GM18951 (cell line): ENCODE data around the gene EGF.

Experiments
- POLR2A ChIP-seq: IDR thresholded peaks from 4 replicates; pipeline ENCODE4 v1.6.1; 2011; ENCODE audit warnings: mild to moderate bottlenecking; ENCODE audit not compliant: insufficient read length, insufficient read depth; ENCODE audit errors: extremely low read depth
- in situ Hi-C: fragments of 300-500 bp; cut with MboI; formaldehyde crosslinking; loops from one replicate; pipeline ENCODE4 v1.12.0; 2022; ENCODE audit warnings: low sequenced_read_pairs, mixed read lengths, inconsistent platforms; ENCODE audit not compliant: unreplicated experiment

The EGF gene

GRCh38 chr4:109887071-109887470 is 25.6 kb upstream of the EGF start:
- TF ChIP-seq POLR2A: no peak
- in situ Hi-C loops: no loop called here

- in situ Hi-C loops: no loop called here
- TF ChIP-seq POLR2A: no peak
Observed at GRCh38 chr4:109890076-109890475, 22.6 kb upstream of the EGF start.

GRCh38 chr4:109902559-109903251 is 10.0 kb upstream of the EGF start:
- no peak for TF ChIP-seq POLR2A
- in situ Hi-C loops: no loop called here

GRCh38 chr4:109908731-109909130 is 4.0 kb upstream of the EGF start:
- in situ Hi-C loops: no loop called here
- no peak for TF ChIP-seq POLR2A

- in situ Hi-C loops: no loop called here
- no peak for TF ChIP-seq POLR2A
Observed at GRCh38 chr4:109910256-109910655, 2.4 kb upstream of the EGF start.

GRCh38 chr4:109913596-109914241 is 1.0 kb downstream of the EGF start:
- in situ Hi-C loops: no loop called here
- TF ChIP-seq POLR2A: no peak

- TF ChIP-seq POLR2A: no peak
- in situ Hi-C loops: no loop called here
Observed at GRCh38 chr4:109914322-109914721, 1.6 kb downstream of the EGF start.

- no peak for TF ChIP-seq POLR2A
- in situ Hi-C loops: no loop called here
Observed at GRCh38 chr4:109915385-109916026, 2.8 kb downstream of the EGF start.

- in situ Hi-C loops: no loop called here
- TF ChIP-seq POLR2A: no peak
Observed at GRCh38 chr4:109916027-109916409, 3.3 kb downstream of the EGF start.

GRCh38 chr4:109921384-109921808 is 8.7 kb downstream of the EGF start:
- TF ChIP-seq POLR2A: no peak
- in situ Hi-C loops: no loop called here

- in situ Hi-C loops: no loop called here
- no peak for TF ChIP-seq POLR2A
Observed at GRCh38 chr4:109925396-109925795, 12.7 kb downstream of the EGF start.

GRCh38 chr4:109928327-109929045 is 15.8 kb downstream of the EGF start:
- in situ Hi-C loops: no loop called here

GRCh38 chr4:109930464-109930863 is 17.8 kb downstream of the EGF start:
- in situ Hi-C loops: no loop called here
- TF ChIP-seq POLR2A: no peak

More at GRCh38 chr4:109928327-109929045, 15.8 kb downstream of the EGF start:
- no peak for TF ChIP-seq POLR2A
